H1 (cell line): ENCODE results near the gene CCDC33. TPM values are rescaled to one million over a fixed set of nuclear protein-coding genes. Genes with fewer than 3 reads are reported as not detected.

ENCODE experiments used
- CTCF ChIA-PET: fragments of 300-600 bp; sonication (Branson Sonifier 250); formaldehyde crosslinking; loops from one replicate; lab custom pipeline; 2021; ENCODE audit not compliant: partially characterized antibody; lab: Charles Lee
- POLR2A ChIA-PET: fragments of 300-600 bp; sonication (Branson Sonifier 250); formaldehyde crosslinking; loops from one replicate; lab custom pipeline; 2021; ENCODE audit warnings: inconsistent platforms; ENCODE audit not compliant: partially characterized antibody; lab: Charles Lee
- DNase-seq, 2 experiments: peaks; one replicate each; pipeline versions ENCODE4 v3.0.0 to v3.0.0-alpha.2; 2010 to 2022; ENCODE audit warnings: low spot score in 2 of 2, low read depth in 1 of 2, mixed read lengths in 1 of 2
- FAIRE-seq: peaks from 2 replicates; lab custom pipeline; 2011; peaks lifted over from hg19 to GRCh38; lab: Jason Lieb, UNC
- H2AFZ ChIP-seq: 2 replicates; pipeline ENCODE4 v1.8.1; 2012; ENCODE audit warnings: low read length, inconsistent platforms
- H2AK5ac ChIP-seq: 2 replicates; pipeline ENCODE4 v1.6.1; 2013; ENCODE audit warnings: low read depth, low read length
- H2BK120ac ChIP-seq: replicated peaks from 2 replicates; pipeline ENCODE3; 2013; ENCODE audit warnings: low read depth, low read length, inconsistent platforms
- H2BK12ac ChIP-seq: 2 replicates; pipeline ENCODE4 v1.6.1; 2013; ENCODE audit warnings: low read depth, low read length
- H2BK15ac ChIP-seq: 2 replicates; pipeline ENCODE4 v1.6.1; 2013; ENCODE audit warnings: low read length
- H2BK20ac ChIP-seq: 2 replicates; pipeline ENCODE4 v1.6.1; 2013; ENCODE audit warnings: low read length
- H2BK5ac ChIP-seq: 2 replicates; pipeline ENCODE4 v1.6.1; 2013; ENCODE audit warnings: low read depth, low read length
- H3K14ac ChIP-seq: 2 replicates; pipeline ENCODE4 v1.6.1; 2013; ENCODE audit warnings: inconsistent platforms; ENCODE audit not compliant: insufficient read length
- H3K18ac ChIP-seq: 2 replicates; pipeline ENCODE4 v1.6.1; 2013; ENCODE audit warnings: low read length; ENCODE audit errors: extremely low read depth
- H3K23ac ChIP-seq: 2 replicates; pipeline ENCODE4 v1.6.1; 2013; ENCODE audit warnings: inconsistent platforms; ENCODE audit not compliant: insufficient read length
- H3K23me2 ChIP-seq: 2 replicates; pipeline ENCODE4 v1.6.1; 2013; ENCODE audit warnings: low read depth, low read length
- H3K27ac ChIP-seq: 2 replicates; pipeline ENCODE4 v1.6.1; 2011; ENCODE audit warnings: low read depth, low read length, inconsistent platforms
- H3K27me3 ChIP-seq, 4 experiments: replicated peaks in 1 of 4; 1 replicate in 1 of 4; 2 replicates in 3 of 4; pipeline versions ENCODE4 v1.6.1 to v1.8.1; 2011 to 2013; ENCODE audit warnings: low read length in 3 of 4, mild to moderate bottlenecking in 3 of 4, inconsistent platforms in 2 of 4, mixed read lengths in 2 of 4, moderate library complexity in 1 of 4; ENCODE audit not compliant: control insufficient read depth in 3 of 4, insufficient read depth in 3 of 4; ENCODE audit errors: extremely low read depth in 1 of 4
- H3K36me3 ChIP-seq, 4 experiments: 2 replicates each; pipeline versions ENCODE4 v1.6.1 to v1.8.1; 2011 to 2013; ENCODE audit warnings: mild to moderate bottlenecking in 4 of 4, low read length in 3 of 4, moderate library complexity in 2 of 4, control low read depth in 1 of 4, inconsistent platforms in 1 of 4; ENCODE audit not compliant: insufficient read depth in 4 of 4, control insufficient read depth in 2 of 4
- H3K4ac ChIP-seq: replicated peaks from 2 replicates; pipeline ENCODE3; 2013; ENCODE audit warnings: low read length, low read depth, mixed read lengths, inconsistent platforms; ENCODE audit not compliant: insufficient read length
- H3K4me1 ChIP-seq, 4 experiments: replicated peaks in 1 of 4; 1 replicate in 1 of 4; 2 replicates in 3 of 4; pipeline versions ENCODE4 v1.6.1 to v1.8.1; 2011 to 2013; ENCODE audit warnings: low read length in 3 of 4, inconsistent platforms in 2 of 4, mixed read lengths in 1 of 4; ENCODE audit not compliant: insufficient read depth in 4 of 4, control insufficient read depth in 3 of 4
- H3K4me2 ChIP-seq, 2 experiments: 2 replicates each; pipeline versions ENCODE4 v1.6.1 to v1.8.1; 2011 to 2013; ENCODE audit warnings: low read depth in 2 of 2, low read length in 2 of 2, control low read depth in 1 of 2, inconsistent platforms in 1 of 2, mild to moderate bottlenecking in 1 of 2; ENCODE audit not compliant: insufficient read depth in 1 of 2
- H3K4me3 ChIP-seq, 4 experiments: fragments of 200-600, 300-600 bp in 1 of 4; sonication (generic), shearing (Covaris generic), sonication (Bioruptor Twin) in 1 of 4; 2 replicates each; pipeline versions ENCODE4 v1.5.1 to v1.8.1; 2011 to 2016; ENCODE audit warnings: low read length in 4 of 4, low read depth in 3 of 4, control low read depth in 2 of 4, inconsistent platforms in 2 of 4, mild to moderate bottlenecking in 2 of 4, mixed read lengths in 1 of 4, moderate library complexity in 1 of 4; ENCODE audit not compliant: insufficient read depth in 2 of 4; ENCODE audit errors: extremely low read depth in 1 of 4
- H3K56ac ChIP-seq: replicated peaks from 2 replicates; pipeline ENCODE3; 2013; ENCODE audit warnings: low read depth, mild to moderate bottlenecking, mixed read lengths, low read length, inconsistent platforms; ENCODE audit not compliant: insufficient read length
- H3K79me1 ChIP-seq: 2 replicates; pipeline ENCODE4 v1.6.1; 2013; ENCODE audit warnings: low read depth, low read length, control low read depth
- H3K79me2 ChIP-seq, 2 experiments: 2 replicates each; pipeline versions ENCODE4 v1.6.1 to v1.8.1; 2012 to 2013; ENCODE audit warnings: low read length in 2 of 2, mild to moderate bottlenecking in 2 of 2, inconsistent platforms in 1 of 2; ENCODE audit not compliant: insufficient read depth in 2 of 2, control insufficient read depth in 1 of 2
- H3K9ac ChIP-seq, 4 experiments: replicated peaks in 1 of 4; 1 replicate in 1 of 4; 2 replicates in 3 of 4; pipeline versions ENCODE4 v1.6.1 to v1.8.1; 2011 to 2013; ENCODE audit warnings: low read depth in 3 of 4, low read length in 3 of 4, control low read depth in 2 of 4, mild to moderate bottlenecking in 2 of 4, moderate library complexity in 2 of 4, inconsistent platforms in 1 of 4; ENCODE audit errors: extremely low read depth in 1 of 4
- H3K9me3 ChIP-seq, 2 experiments: 2 replicates each; pipeline versions ENCODE4 v1.6.1 to v1.8.1; 2012 to 2013; ENCODE audit warnings: mild to moderate bottlenecking in 2 of 2, moderate library complexity in 2 of 2, control low read depth in 1 of 2, inconsistent platforms in 1 of 2, low read depth in 1 of 2, low read length in 1 of 2, mixed read lengths in 1 of 2; ENCODE audit not compliant: insufficient read depth in 2 of 2
- H4K20me1 ChIP-seq, 2 experiments: replicated peaks in 1 of 2; 2 replicates each; pipeline versions ENCODE3 to v1.8.1; 2011 to 2013; ENCODE audit warnings: inconsistent platforms in 2 of 2, low read length in 2 of 2, mild to moderate bottlenecking in 1 of 2; ENCODE audit not compliant: insufficient read depth in 2 of 2, control insufficient read depth in 1 of 2
- H4K5ac ChIP-seq: 2 replicates; pipeline ENCODE4 v1.6.1; 2013; ENCODE audit warnings: low read length, low read depth, mixed read lengths, inconsistent platforms; ENCODE audit not compliant: insufficient read length
- H4K8ac ChIP-seq: 2 replicates; pipeline ENCODE4 v1.8.0; 2013; ENCODE audit warnings: mild to moderate bottlenecking, moderate library complexity, low read length, inconsistent platforms; ENCODE audit not compliant: insufficient read depth; ENCODE audit errors: extremely low read depth
- H4K91ac ChIP-seq: replicated peaks from 2 replicates; pipeline ENCODE3; 2013; ENCODE audit warnings: low read length, mixed read lengths, inconsistent platforms; ENCODE audit not compliant: insufficient read length
- ASH2L ChIP-seq: fragments of 200-600, 300-600 bp; sonication (generic); IDR thresholded peaks from one replicate; pipeline ENCODE4 v1.7.1; 2017; ENCODE audit warnings: low read length
- CBX5 ChIP-seq: fragments of 300-800, 300-1000 bp; sonication (generic); IDR thresholded peaks from 2 replicates; pipeline ENCODE4 v1.7.1; 2016; ENCODE audit warnings: antibody characterized with exemption, low read length, low read depth
- CHD1 ChIP-seq: IDR thresholded peaks from 2 replicates; pipeline ENCODE4 v1.6.1; 2012; ENCODE audit warnings: low read depth, low read length, improper control_type of control experiment
- E2F6 ChIP-seq: IDR thresholded peaks from 2 replicates; pipeline ENCODE4 v1.6.1; 2012; ENCODE audit warnings: inconsistent platforms
- EZH2 ChIP-seq: fragments of 200-600 bp; sonication (generic); IDR thresholded peaks from 2 replicates; pipeline ENCODE4 v1.7.1; 2012; ENCODE audit warnings: low read depth, mild to moderate bottlenecking, moderate library complexity, low read length, inconsistent platforms; ENCODE audit not compliant: severe bottlenecking
- KDM5A ChIP-seq: fragments of 200-600 bp; IDR thresholded peaks from 2 replicates; pipeline ENCODE4 v1.7.1; 2012; ENCODE audit warnings: mild to moderate bottlenecking, low read length, inconsistent platforms, mixed read lengths
- RBBP5 ChIP-seq: IDR thresholded peaks from 2 replicates; pipeline ENCODE4 v1.7.1; 2012; ENCODE audit warnings: low read depth, mild to moderate bottlenecking, inconsistent platforms, low read length, moderate library complexity, borderline replicate concordance
- RNF2 ChIP-seq: fragments of 200-900, 300-1000 bp; sonication (generic); IDR thresholded peaks from 2 replicates; pipeline ENCODE4 v1.7.1; 2016; ENCODE audit warnings: borderline replicate concordance, low read depth, mild to moderate bottlenecking, antibody characterized with exemption, low read length; ENCODE audit not compliant: poor library complexity, severe bottlenecking; ENCODE audit errors: missing control alignments
- RXRA ChIP-seq: IDR thresholded peaks from 2 replicates; pipeline ENCODE4 v1.6.1; 2011; ENCODE audit warnings: low read depth, mild to moderate bottlenecking, low read length, moderate library complexity; ENCODE audit not compliant: insufficient read depth
- SRF ChIP-seq: IDR thresholded peaks from 2 replicates; pipeline ENCODE4 v1.6.1; 2011; ENCODE audit warnings: mild to moderate bottlenecking, low read depth, low read length, moderate library complexity
- WGBS, 2 experiments: shearing (Covaris generic) in 1 of 2; methylation state at CpG; one replicate each; pipeline versions ENCODE4 v1.1.6 to v1.1.7; 2013 to 2015; ENCODE audit warnings: low lambda C conversion rate in 2 of 2, mixed read lengths in 2 of 2, inconsistent platforms in 1 of 2, low coverage in 1 of 2, missing lambda C conversion rate in 1 of 2; ENCODE audit not compliant: insufficient replicate concordance in 2 of 2, insufficient coverage in 1 of 2, insufficient read length in 1 of 2; ENCODE audit errors: extremely low coverage in 1 of 2, missing lambda C conversion rate in 1 of 2; 5-methylcytosine and 5-hydroxymethylcytosine counted together
- polyA plus RNA-seq, 7 experiments: library from polyadenylated mRNA; depleted of rRNA in 3 of 7; stranded (reverse) in 5 of 7; unstranded in 2 of 7; fragments of >200 nt in 5 of 7; fragments of 200-250 nt in 2 of 7; gene quantifications; 1 replicate in 5 of 7; 2 replicates in 1 of 7; 4 replicates in 1 of 7; pipeline versions ENCODE4 v1.2.1 to v1.2.3, GENCODE V29; 2011 to 2013; ENCODE audit warnings: missing spikeins in 2 of 7, mixed read lengths in 2 of 7
- total RNA-seq: library from RNA; stranded (reverse); fragmentation: NEBNext Ultra II Directional; extraction: Animal tissue kit (Norgen Biotek cat#: 25700); gene quantifications from 2 replicates; pipeline ENCODE4 v1.2.1, GENCODE V29; 2021

CCDC33 gene
- total and polyA plus RNA-seq, 2 of the 8 experiments (the other 6 are each of a cell fraction or from before 2014, with no cell fraction given), result 2.0 to 2.7 TPM

- 93% methylated on average over 16 of the region's 16 CpGs; no CpG with 5 or more reads in 1 of the 2 experiments for WGBS, 2 experiments
- Histone ChIP-seq H2AK5ac (no peak overlapping the region), H3K4ac (no peak overlapping the region), H3K4me2 (no peak overlapping the region), H2BK5ac (no peak overlapping the region), H3K79me1 (no peaks in the 10 kb centered on the region), H3K27me3 (peaks cover 11 to 61% (median 55%) of the 10 kb centered on the region in 4 experiments), H2BK12ac (peak overlapping the region; percentile 39; the same call in 1 of the 2 replicates), H2BK120ac (no peak overlapping the region), H3K27ac (no peak overlapping the region), H3K4me3 (no peak overlapping the region), H4K5ac (no peak overlapping the region), H3K36me3 (no peaks in the 10 kb centered on the region), H3K14ac (no peak overlapping the region), H3K56ac (no peak overlapping the region), H3K9ac (no peak overlapping the region), H4K20me1 (peaks cover 1 to 3% of the 10 kb centered on the region in 2 experiments), H2AFZ (no peak overlapping the region), H4K8ac (peak overlapping the region; percentile 32; the same call in 1 of the 2 replicates), H2BK15ac (0 out of 2 replicates have a peak overlapping the region, but pooled peaks have one; percentile 8), H3K23me2 (peaks cover 2% of the 10 kb centered on the region), H2BK20ac (no peak overlapping the region), H4K91ac (no peak overlapping the region), H3K79me2 (no peaks in the 10 kb centered on the region), H3K18ac (no peak overlapping the region), H3K9me3 (no peaks in the 10 kb centered on the region), H3K23ac (no peak overlapping the region), H3K4me1 (peaks cover 21 to 45% (median 34%) of the 10 kb centered on the region in 4 experiments)
- ChIA-PET CTCF (interaction anchor here (1.1 kb wide), 3 partner anchors 41 to 86 kb away, joined by 3 read pairs; no protein-coding TSS in a partner anchor), POLR2A (interaction anchor here (2.5 to 7.0 kb wide), 4 partner anchors 7 to 26 kb away, joined by 6 to 58 read pairs (median 41); partner anchors contain the start of gene STRA6)
- no peak for DNase-seq
- FAIRE-seq, result no peak
- TF ChIP-seq RBBP5 (no peak), SRF (no peak), EZH2 (no peak), E2F6 (no peak), KDM5A (no peak), CHD1 (no peak), CBX5 (no peak), ASH2L (no peak), RNF2 (no peak), RXRA (no peak)
These were observed 17.9 kb upstream of the CCDC33 start for GRCh38 chr15:74217907-74218885.
